HuH-7.5 (cell line): ENCODE data around the gene TMEM168.
"Not testable (repeated sequence)": the region's sequence is repeated elsewhere in the genome, so short reads cannot be mapped to it uniquely, and the experiment has no call there.

Experiments
- DNase-seq: peaks from one replicate; pipeline ENCODE4 v3.0.0; 2011; ENCODE audit warnings: low spot score

Gene TMEM168, protein sequence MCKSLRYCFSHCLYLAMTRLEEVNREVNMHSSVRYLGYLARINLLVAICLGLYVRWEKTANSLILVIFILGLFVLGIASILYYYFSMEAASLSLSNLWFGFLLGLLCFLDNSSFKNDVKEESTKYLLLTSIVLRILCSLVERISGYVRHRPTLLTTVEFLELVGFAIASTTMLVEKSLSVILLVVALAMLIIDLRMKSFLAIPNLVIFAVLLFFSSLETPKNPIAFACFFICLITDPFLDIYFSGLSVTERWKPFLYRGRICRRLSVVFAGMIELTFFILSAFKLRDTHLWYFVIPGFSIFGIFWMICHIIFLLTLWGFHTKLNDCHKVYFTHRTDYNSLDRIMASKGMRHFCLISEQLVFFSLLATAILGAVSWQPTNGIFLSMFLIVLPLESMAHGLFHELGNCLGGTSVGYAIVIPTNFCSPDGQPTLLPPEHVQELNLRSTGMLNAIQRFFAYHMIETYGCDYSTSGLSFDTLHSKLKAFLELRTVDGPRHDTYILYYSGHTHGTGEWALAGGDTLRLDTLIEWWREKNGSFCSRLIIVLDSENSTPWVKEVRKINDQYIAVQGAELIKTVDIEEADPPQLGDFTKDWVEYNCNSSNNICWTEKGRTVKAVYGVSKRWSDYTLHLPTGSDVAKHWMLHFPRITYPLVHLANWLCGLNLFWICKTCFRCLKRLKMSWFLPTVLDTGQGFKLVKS

DNA sequence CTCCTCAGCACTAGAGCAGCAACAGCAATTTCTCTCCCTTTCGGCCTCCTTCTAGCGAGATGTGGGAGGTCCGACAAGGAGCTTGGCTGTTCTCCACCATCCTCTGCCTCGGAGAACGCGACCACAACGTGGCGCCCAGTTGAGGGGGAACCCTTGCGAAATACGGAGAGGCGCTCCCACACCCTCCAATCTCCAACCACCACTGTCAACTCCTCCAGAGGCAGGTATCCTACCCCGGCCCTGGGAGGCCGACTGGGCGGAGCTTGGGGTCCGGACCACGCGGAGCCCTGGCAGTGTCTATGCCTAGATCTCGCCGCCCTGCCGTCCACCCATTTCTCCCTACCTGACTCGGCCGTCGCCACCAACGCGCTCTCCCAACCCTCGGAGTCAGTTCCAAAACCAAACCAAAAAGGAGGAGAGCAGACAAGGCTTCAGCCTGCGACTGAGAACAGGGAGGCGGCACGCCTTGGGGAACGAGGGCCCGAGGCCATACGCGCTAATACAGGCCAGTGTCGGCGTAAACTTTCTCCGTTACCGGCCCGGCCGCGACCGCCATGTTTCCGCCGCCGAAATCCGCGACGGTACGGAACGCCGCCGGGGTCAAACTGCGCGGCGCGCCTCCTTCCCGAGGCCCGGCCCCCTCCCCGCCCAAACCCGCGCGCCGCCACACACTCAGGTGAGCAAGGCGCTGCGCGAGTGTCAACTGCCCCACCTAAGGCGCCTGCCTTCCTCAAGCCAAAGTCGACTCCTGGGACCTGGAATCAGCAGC lies at the start of gene TMEM168:
TSS of gene TMEM168 (minus strand) at position 577 of the 769 bp plus-strand sequence. CDS start 5,568 bp downstream, outside the sequence.
- DNase-seq, result peak; percentile 79

DNA sequence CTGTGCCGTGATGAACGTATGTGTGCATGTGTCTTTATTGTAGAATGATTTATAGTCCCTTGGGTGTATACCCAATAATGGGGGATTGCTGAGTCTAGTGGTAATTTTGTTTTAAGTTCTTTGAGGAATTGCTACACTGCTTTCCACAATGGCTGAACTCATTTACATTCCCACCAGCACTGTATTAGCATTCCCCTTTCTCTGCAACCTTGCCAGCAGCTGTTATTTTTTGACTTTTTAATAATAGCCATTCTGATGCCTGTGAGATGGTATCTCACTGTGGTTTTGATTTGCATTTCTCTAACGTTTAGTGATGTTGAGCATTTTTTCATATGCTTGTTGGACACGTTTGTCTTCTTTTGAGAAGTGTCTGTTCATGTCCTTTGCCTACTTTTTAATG lies 45.7 kb upstream of the TMEM168 start:
- DNase-seq, result not testable (repeated sequence)

DNA sequence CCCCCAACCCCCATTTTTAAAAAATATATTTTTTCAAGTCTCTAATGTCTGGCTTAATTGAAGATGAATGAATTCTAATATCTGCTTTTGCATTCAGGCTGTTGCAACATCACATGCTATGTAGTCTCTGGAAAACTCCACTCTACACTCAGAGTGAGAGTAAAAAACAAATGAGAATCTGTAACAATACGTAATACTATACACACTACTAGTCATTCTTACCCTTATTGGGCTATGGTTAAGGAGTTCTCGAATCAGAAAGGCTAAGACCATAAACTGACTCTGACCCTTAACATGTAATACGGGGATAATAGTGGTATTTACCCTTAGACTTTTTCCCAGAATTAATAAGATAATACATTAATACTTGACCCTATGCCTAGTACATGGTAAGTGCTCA lies 42.9 kb upstream of the TMEM168 start:
- no peak for DNase-seq

DNA sequence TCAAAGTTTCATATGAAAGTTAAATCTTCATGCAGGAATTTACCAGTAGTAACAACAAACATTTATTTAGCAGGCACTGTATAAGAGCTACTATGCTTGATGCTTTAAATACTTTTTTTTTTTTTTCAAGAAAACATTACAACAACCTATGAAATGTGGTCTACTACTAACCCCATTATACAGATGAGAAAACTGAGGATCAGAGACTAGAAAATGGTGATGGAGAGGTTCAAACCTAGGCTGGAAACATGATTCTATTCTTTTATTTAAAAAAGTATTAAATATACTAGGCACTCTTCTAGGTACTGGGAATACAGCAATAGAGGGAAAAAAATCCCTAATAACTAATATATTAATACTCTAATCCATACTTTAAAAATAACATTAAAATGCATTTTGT lies 40.6 kb upstream of the TMEM168 start:
- no peak for DNase-seq

DNA sequence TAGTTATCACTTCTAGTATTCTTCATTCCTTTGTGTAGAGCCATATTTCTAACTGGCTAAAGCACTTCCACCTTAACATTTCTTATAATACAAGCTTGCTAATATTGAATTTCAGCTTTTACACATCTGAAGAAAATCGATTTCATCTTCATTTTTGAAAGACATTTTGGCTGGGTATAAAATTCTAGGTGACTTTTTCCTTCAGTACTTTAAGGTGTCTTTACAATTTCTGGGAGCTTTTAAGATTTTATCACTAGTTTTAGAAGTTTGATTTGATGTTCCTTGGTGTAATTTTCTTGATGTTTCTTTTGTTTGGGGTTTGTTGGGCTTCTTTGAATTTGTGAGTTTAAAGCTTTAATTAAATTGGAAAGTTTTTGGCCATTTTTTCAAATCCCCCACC lies 38.5 kb upstream of the TMEM168 start:
- DNase-seq, result no peak

DNA sequence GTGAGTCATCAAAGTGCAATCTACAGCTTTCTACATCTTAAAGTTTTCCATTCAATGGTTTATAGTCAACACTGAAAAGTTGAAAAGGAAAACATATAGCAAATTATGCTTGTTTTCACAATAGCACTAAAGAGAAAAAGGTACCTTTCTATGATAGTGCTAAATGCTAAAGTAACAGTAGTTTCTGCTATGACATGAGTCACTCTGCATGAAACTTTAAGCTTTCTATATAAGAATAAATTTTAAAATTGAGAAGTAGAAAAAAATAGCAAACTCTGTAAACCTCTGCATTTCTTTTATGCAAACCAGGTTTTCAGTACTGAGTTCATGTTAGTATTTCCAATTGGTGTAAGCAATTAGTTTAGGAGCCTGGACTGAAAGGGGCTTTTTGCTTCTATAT lies 31.2 kb upstream of the TMEM168 start:
- DNase-seq, result no peak

DNA sequence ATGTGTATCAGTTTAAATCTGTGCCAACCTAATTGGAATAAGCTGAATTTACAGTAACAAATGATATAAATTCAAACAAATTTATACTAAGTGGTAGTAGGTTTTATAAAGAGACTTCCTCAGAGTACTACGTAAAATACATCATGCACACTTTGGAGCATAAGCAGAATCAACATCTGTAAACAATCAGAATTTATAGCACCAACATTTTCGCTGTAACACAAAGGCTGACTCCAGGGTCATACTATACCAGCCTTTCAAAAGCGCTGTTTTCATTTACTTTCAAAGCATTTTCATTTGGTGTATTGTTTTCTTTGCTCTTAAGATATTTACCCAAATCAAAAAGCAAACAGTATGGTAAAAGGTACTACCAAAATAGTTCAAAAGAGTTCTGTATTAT lies 29.3 kb upstream of the TMEM168 start:
- DNase-seq, result no peak

DNA sequence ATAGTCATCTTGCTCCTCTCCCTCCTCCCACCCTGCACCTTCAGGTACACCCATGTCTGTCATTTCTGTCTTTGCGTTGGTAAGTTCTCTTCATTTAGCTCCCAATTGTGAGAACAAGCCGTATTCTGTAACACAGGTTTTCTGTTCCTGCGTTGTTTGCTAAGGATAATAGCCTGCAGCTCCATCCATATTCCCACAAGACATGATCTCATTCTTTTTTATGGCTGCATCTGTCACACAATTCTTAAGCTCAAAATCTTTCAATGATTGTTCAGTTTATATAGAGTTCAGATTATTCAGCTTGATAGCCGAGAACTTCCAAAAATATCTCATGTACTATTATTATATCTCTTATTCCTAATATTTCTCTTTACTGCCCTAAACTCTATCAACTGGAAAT lies 16.0 kb upstream of the TMEM168 start:
- no peak for DNase-seq

DNA sequence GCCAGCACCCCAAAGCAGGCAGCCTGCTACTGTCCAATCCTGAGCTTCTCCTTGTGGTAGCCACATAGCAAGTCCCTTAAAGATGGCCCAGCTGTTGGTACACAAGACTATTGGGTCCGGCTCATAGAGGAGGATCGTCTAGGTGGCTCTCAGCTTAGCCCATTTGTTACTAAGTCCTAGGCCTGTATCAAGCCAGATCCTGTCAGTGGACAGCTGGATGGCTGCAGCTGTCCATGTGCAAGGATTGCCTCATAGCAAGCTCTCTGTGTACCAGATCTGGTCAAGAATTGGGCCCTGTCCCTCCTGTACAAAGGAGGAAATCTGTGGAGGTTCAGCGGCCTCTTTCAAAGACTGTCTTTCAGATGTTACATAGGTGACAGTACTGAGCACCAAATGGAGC lies 12.2 kb upstream of the TMEM168 start:
- no peak for DNase-seq

DNA sequence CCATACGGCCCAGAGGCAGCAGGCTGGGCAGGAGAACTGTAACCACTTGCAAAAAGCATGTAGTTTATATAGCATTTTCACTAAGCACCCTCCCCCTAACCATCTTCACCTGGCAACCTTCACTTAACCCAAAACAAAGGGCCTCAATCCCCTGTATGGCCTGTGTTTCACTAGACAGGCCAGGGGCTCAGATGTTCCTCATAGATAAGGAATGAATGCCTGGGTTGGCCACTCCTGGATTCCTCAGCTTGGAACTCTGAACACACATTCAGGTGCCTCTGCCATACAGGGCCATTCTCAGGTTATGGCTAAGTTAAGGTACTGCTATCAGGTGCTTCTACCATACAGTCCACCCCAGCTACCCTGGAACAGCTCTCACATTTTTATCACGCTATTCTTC lies 10.3 kb upstream of the TMEM168 start:
- no peak for DNase-seq

DNA sequence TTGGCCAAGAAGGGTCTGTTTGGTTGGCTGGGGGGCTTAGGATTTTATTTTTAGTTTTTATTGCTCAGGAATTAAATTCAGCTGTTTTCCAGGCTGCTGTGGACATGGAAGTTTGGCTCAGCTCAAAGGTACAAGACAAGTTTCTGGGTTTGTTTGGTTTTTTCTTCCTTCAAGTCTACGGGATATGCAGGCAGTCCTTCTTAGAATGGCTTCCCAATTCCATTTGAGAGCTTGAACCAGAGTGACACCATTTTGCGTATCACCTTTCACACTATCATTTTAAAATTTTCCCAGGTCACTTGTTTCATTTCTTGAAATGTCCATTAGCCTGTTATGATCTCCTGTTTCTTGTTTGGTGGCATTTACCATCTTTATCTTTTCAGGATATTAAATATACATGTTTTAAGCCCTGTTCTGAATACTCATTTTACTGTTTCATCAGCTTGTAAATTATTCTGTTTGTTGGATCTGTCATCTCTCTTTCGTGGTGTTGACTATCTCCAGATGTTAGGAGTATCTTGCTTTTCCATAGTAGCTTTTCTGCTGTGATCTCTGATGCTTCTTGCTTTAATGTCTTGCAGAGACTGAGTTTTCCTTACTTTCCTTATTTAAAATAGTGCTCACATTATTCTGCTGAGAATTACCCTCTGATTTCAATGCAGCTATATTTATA lies 9.4 kb upstream of the TMEM168 start:
- DNase-seq, result no peak

DNA sequence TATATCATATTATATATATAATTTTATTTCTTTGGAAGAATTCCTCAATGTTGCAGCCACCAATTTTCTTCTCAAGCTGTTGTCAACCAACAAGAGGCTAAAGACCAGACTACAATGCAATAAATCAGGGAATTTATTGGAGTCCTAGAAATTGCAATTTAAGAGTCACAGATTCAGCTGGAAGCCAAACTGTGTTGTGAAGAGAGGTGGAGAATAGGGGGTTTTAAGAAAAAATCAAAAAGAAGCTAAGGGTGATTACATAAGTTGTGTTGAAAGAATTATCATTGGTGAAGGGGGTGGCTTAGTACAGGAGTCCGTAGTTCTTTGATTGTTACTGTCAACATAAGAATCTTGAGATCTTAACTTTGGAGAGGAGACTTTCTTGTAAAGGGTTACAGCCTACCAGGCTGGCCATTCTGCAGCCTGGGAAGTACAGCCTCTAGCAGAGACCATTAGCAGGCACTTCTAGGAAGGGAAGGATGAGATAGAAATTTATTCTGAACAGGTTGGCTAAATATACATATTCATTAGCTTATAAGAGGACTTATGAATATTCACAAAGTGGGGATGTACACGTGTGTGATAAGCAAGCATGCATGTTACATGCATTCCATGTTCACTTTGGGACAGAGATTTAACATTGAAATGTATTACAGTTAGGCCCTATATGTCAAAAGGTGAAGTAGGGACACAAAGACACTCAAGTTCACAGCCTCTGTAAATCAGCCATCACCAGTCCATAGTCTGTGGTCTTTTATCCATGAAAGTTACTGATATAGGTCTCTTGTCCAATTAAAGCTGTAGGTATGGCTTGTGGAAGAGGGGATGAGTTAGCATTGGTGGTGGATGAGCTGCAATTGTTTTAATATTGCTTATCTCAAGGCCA lies 8.3 kb upstream of the TMEM168 start:
- no peak for DNase-seq

DNA sequence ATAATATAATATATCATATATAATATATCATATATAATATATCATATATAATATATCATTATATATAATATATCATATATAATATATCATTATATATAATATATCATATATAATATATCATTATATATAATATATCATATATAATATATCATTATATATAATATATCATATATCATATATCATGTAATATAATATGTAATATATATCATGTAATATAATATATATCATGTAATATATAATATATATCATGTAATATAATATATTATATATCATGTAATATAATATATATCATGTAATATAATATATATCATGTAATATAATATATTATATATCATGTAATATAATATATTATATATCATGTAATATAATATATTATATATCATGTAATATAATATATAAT lies 6.4 kb upstream of the TMEM168 start:
- not testable (repeated sequence) for DNase-seq

DNA sequence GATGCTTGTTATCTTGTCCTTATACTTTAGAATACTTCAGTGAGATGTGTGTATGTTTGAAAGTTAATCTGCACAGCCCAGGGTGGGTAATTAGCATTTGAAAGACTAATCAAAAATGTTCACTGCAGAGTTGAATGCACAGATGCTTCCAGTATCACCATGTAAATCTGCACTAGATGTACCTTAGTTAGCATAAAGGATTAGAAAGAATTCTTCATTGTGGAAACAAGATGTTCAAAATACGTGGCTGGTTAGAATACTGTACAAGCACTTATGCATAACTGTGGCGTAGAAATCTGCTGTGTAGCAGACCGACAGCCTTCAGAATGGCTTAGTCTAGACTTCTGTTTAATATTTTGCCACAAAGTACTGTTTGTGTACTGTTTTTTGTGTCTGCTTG lies 2.2 kb upstream of the TMEM168 start:
- DNase-seq, result no peak

DNA sequence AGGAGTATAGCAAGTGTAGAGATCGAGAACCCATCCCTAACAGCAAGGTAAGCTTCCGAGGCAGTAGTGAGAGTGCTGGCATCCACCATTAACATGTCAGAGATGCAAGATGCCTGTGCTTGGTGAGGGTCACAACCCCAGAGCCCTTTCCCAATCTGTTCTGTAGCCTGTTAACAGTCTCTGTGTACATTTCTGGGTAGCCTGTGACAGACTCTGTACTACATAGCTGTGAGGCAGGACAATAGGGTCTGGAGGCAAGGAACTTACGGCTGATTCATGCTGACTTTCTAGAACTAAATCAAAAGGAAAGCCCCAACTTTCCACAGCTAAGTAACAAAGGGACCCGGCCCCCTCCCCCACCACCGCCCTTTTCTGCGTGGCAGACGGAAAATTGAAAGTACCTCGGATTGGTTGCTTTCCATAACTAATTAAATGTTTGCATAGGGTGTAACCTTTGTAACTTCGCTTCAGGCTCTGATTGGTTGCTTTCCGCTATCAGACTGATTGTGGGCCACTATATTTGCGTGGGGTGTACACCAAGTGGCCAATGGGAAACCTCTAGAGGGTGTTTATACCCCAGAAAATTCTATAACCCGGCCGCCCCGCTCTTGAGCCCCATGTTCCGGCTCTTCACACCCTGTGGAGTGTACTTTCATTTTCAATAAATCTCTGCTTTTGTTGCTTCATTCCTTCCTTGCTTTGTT lies 1.4 kb upstream of the TMEM168 start:
- DNase-seq, result no peak

DNA sequence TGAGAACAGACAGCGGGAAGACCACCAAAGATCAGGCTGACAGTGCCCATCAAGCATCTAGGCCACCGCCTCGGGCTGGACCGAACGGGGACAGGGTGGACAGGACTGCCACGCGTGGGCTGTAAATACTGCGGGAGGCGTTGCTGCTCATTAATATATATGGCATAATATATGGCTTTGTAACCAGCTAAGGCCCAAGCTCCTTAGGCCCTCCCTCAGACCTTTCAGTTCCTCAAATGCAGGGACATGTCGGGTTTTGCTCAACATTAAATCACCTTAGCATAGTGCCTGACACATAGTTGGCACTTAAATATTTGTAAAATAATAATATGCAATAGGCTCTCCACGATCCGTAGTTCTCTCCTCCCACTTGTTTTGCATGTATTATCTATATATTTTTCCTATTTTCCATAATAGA lies 402 bp upstream of the TMEM168 start:
- DNase-seq, result no peak

DNA sequence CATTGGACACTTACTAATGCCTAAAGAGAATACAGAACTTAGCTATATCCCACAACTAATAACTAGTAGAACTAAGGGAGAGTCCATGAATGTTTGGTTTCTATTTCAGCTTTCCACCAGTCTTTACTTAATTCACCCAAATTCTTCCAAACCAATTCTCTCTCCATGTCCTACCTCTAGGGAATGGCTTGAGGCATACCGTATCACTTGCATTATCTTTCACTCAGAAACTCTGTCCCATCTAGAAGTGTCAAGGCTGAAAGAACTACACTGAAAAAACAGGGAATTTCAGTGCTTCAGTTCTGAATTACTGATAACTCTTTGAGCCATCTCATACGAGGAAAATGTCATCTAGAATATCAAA lies 758 bp downstream of the TMEM168 start:
- peak; percentile 11 for DNase-seq

DNA sequence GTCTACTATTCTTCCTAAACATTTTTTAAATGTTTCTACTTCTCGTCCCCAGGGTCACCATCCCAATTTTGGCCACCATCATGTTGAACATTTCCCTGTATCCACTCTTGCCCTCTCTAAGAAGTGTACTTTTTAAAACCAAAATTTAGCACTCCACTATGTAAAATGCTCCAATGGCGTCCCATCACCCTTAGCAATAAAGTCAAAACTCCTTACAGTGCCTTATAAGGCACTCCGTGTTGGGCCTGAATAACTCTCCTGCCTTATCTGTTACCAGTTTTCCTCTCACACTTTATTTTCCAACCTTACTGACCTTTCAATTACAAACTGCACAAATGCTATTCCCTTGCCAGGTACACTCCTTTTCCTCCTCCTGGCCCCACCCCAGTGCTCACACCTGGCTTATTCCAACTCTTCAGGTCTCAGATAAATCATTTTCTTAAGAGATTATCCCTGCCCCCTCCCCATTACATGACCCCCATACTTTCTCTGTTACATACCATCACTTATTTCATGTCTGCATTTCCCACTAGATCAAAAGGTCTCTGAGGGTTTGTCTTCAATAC lies 1.3 kb downstream of the TMEM168 start:
- no peak for DNase-seq

DNA sequence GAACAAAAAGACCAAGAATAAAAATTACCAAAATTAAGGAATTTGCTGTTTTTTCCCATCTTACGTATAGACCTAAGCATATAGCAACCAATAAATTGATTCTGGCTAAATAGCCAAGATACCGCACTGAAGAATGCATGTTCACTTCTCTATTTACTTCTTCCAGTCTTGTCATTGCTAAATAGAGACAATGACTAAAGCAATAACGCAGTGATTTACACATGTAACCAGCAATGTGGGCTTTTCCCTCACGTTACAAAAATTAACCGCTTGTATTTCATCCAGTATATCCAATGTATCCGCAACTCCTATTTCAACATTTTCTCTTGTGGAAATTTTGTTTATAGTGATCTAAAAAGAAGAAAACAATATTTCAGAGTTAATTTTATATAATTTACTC lies 5.6 kb downstream of the TMEM168 start:
- no peak for DNase-seq

DNA sequence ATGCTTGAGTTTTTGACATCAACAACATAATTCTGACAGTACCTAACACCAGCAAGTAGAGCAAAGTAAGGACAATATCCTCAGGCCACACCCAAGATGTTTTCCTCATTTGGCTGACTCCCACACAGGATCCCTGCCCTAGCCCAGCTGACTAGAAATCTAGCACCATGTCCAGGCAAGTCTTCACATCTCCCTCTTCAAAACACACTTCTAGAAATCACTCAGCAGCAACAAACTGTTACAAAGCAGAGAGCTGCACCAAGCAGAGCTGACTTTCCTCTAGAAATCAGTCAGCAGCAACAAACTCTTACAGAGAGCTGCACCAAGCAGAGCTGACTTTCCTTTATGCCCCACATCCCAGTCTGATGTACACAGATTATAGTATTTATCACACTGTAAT lies 7.7 kb downstream of the TMEM168 start:
- DNase-seq, result no peak
